Ectodermal cell (in vitro differentiated cells): ENCODE results near the gene RABGAP1L.
"Not testable (repeated sequence)": the region's sequence is repeated elsewhere in the genome, so short reads cannot be mapped to it uniquely, and the experiment has no call there.

Experiments
- H3K27ac ChIP-seq: 2 replicates; pipeline ENCODE4 v1.7.0; 2013; ENCODE audit warnings: mild to moderate bottlenecking, low read depth, low read length; ENCODE audit not compliant: insufficient read depth, poor library complexity, severe bottlenecking
- H3K27me3 ChIP-seq: 2 replicates; pipeline ENCODE4 v1.7.0; 2013; ENCODE audit warnings: mild to moderate bottlenecking, low read length; ENCODE audit not compliant: insufficient read depth, control insufficient read depth, poor library complexity, severe bottlenecking
- H3K36me3 ChIP-seq: one replicate; pipeline ENCODE4 v1.7.0; 2013; ENCODE audit warnings: low read length; ENCODE audit not compliant: control insufficient read depth, insufficient read depth
- H3K4me1 ChIP-seq: one replicate; pipeline ENCODE4 v1.7.0; 2013; ENCODE audit warnings: low read length; ENCODE audit not compliant: control insufficient read depth, insufficient read depth
- H3K4me3 ChIP-seq: 2 replicates; pipeline ENCODE4 v1.7.0; 2013; ENCODE audit warnings: low read depth, low read length, control low read depth; ENCODE audit not compliant: insufficient read depth
- H3K9me3 ChIP-seq: 2 replicates; pipeline ENCODE4 v1.7.0; 2013; ENCODE audit warnings: mild to moderate bottlenecking, low read length, moderate library complexity; ENCODE audit not compliant: control insufficient read depth
- WGBS, 2 experiments: methylation state at CpG; one replicate each; pipeline ENCODE4 v1.1.7; 2013; ENCODE audit warnings: missing lambda C conversion rate in 2 of 2; 5-methylcytosine and 5-hydroxymethylcytosine counted together

Gene RABGAP1L

GRCh38 chr1:174315239-174315638 is 155.9 kb downstream of the RABGAP1L start:
- Histone ChIP-seq H3K36me3 (no peaks in the 10 kb centered on the region), H3K27me3 (no peaks in the 10 kb centered on the region), H3K4me1 (no peaks in the 10 kb centered on the region), H3K4me3 (no peak overlapping the region), H3K9me3 (no peaks in the 10 kb centered on the region), H3K27ac (no peak overlapping the region)
- WGBS, 2 experiments = 87 to 97% methylated on average over 2 of the region's 2 CpGs

- not testable (repeated sequence) for H3K4me1 ChIP-seq, H3K36me3 ChIP-seq, H3K9me3 ChIP-seq, H3K27ac ChIP-seq, H3K27me3 ChIP-seq, H3K4me3 ChIP-seq
- WGBS, 2 experiments = 88 to 92% methylated on average over 3 of the region's 3 CpGs
These were observed 161.6 kb downstream of the RABGAP1L start for GRCh38 chr1:174320897-174321296.

DNA sequence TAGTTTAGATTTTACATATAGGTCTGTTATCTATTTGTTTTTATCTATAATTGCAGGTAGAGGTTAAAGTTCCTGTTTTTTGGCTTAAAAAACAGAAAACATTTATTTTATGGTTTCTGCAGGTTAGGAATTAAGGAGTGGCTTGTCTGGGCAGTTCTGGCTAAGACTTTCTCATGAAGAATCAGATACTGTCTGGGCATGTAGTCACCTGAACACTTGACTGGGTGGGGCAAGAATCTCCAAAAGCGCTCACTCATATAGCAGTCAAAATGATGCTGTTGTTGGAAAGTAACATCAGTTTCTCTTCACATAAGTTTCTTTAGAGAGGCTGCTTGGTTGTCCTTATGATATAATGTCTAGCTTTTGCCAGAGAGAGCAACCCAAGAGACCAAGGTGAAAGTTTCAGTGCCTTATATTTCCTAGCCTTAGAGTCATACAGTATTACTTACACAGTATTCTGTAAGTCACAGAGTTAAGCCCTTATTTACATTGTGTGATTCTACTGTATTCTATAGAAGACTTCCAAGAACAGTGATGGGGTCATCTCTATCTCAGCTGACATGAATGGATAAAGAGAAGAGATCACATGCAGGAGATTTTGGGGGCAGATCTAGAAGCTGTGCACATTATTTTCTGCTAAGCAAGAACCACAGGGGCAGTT is 163.0 kb downstream of the RABGAP1L start:
- no peaks in the 10 kb centered on the region for H3K36me3 ChIP-seq
- no peak overlapping the region for H3K27ac ChIP-seq
- WGBS, 2 experiments = 100% methylated on average over 1 of the region's 1 CpG
- no peak overlapping the region for H3K4me3 ChIP-seq
- H3K9me3 ChIP-seq = peaks cover 3% of the 10 kb centered on the region
- no peaks in the 10 kb centered on the region for H3K27me3 ChIP-seq
- no peaks in the 10 kb centered on the region for H3K4me1 ChIP-seq

DNA sequence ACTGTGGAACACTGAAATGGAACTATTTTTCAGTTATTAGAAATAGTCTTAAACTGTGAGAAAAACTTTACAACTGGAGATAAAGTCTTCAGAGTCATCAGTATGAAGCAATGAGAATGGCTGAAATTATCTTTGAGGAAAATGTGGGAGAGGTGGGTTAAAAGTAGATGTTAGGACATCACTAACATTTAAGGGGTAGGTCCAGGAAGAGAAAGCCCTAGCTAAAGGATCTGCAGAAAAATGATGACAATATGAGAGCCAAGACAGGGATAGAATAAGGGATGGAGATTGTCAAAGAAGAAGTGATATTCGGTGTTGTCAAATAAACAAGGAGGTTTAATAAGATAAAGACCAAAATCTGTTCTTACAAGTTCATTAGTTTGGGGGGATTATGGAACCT is 165.2 kb downstream of the RABGAP1L start:
- Histone ChIP-seq H3K9me3 (peaks cover 3% of the 10 kb centered on the region), H3K27me3 (no peaks in the 10 kb centered on the region), H3K4me1 (no peaks in the 10 kb centered on the region), H3K27ac (no peak overlapping the region), H3K4me3 (no peak overlapping the region), H3K36me3 (no peaks in the 10 kb centered on the region)
- 91 to 97% methylated on average over 1 of the region's 1 CpG for WGBS, 2 experiments

- WGBS, 2 experiments = 80% methylated on average over 1 of the region's 1 CpG; no CpG with 5 or more reads in 1 of the 2 experiments
- no peak overlapping the region for H3K27ac ChIP-seq
- H3K4me3 ChIP-seq = no peak overlapping the region
- no peaks in the 10 kb centered on the region for H3K36me3 ChIP-seq
- H3K4me1 ChIP-seq = no peaks in the 10 kb centered on the region
- no peaks in the 10 kb centered on the region for H3K27me3 ChIP-seq
- H3K9me3 ChIP-seq = peaks cover 3% of the 10 kb centered on the region
These were observed 165.6 kb downstream of the RABGAP1L start for GRCh38 chr1:174324939-174325338.

DNA sequence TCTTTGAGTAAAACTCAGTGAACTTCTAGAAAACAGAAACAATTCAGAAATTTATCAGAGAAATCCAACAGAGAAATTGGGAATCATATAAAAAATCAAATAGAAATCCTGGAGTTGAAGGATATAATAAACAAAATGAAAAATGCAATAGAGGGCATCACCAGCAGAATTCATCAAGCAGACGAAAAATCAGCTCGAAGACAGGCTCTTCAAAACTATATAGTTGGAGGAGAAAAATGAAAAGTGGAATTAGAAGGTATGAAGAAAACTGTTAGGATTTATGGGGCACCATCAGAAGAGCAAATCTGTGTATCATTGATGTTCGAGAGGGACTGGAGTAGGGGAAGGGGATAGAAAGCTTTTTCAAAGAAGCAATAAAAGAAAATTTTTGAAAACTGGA is 167.0 kb downstream of the RABGAP1L start:
- 86 to 94% methylated on average over 3 of the region's 3 CpGs for WGBS, 2 experiments
- H3K27ac ChIP-seq = no peak overlapping the region

GRCh38 chr1:174333437-174333836 is 174.1 kb downstream of the RABGAP1L start:
- H3K27ac ChIP-seq = no peak overlapping the region
- no peaks in the 10 kb centered on the region for H3K27me3 ChIP-seq
- no peaks in the 10 kb centered on the region for H3K9me3 ChIP-seq
- WGBS, 2 experiments = 92 to 95% methylated on average over 6 of the region's 6 CpGs
- no peaks in the 10 kb centered on the region for H3K4me1 ChIP-seq
- H3K4me3 ChIP-seq = no peak overlapping the region
- no peaks in the 10 kb centered on the region for H3K36me3 ChIP-seq

More for the DNA sequence above, 167.0 kb downstream of the RABGAP1L start:
- Histone ChIP-seq H3K4me1 (no peaks in the 10 kb centered on the region), H3K9me3 (peaks cover 3% of the 10 kb centered on the region), H3K4me3 (no peak overlapping the region), H3K36me3 (no peaks in the 10 kb centered on the region), H3K27me3 (no peaks in the 10 kb centered on the region)

DNA sequence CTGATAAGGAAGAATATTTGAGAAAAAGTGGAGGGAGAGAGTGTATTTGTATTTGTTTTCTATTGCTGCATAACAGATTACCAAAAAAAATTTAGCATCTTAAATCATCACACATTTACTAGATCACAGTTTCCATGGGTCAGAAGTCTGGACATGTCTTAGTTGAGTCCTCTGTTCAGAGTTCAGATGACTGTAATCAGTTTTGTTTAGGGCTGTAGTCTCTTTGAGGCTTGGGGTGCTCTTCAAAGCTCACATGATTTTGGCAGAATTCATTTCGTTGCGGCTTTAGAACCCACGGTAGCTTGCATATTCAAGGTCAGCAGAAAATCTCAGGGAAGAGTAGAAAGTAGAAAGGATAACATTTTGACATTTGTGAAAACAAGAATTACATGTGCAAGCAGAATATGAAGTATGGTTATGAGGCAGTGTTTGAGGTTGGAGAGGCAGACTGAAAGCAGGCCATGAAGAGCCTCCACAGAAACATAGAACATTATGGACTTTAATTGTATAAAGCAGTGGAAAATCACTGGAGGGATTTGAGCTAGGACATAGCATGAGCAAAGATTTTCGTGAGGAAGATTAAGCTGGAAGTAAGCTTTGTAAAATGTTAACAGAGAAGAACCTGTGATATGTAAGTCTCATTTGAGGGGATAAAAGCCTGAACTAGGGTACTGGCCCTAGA is 177.8 kb downstream of the RABGAP1L start:
- Histone ChIP-seq H3K27ac (no peak overlapping the region), H3K4me1 (no peaks in the 10 kb centered on the region), H3K36me3 (no peaks in the 10 kb centered on the region), H3K27me3 (no peaks in the 10 kb centered on the region), H3K9me3 (no peaks in the 10 kb centered on the region), H3K4me3 (no peak overlapping the region)
- WGBS, 2 experiments = 90 to 91% methylated on average over 4 of the region's 4 CpGs

- H3K4me1 ChIP-seq, H3K36me3 ChIP-seq, H3K4me3 ChIP-seq, H3K27ac ChIP-seq, H3K9me3 ChIP-seq, H3K27me3 ChIP-seq: not testable (repeated sequence)
- 90 to 92% methylated on average over 1 of the region's 1 CpG for WGBS, 2 experiments
These were observed 181.1 kb downstream of the RABGAP1L start for GRCh38 chr1:174340404-174340803.

GRCh38 chr1:174344162-174344561 is 184.8 kb downstream of the RABGAP1L start:
- no peaks in the 10 kb centered on the region for H3K27me3 ChIP-seq

More at GRCh38 chr1:174344162-174344561, 184.8 kb downstream of the RABGAP1L start:
- Histone ChIP-seq H3K9me3 (no peaks in the 10 kb centered on the region), H3K27ac (no peak overlapping the region), H3K4me1 (no peaks in the 10 kb centered on the region), H3K4me3 (no peak overlapping the region), H3K36me3 (no peaks in the 10 kb centered on the region)
- 86 to 93% methylated on average over 3 of the region's 3 CpGs for WGBS, 2 experiments
